ENCODE measurements around the gene NRP1.

GRCh38 chr10:33249659-33250345 lies 84.7 kb downstream of the NRP1 start:
- TF ChIP-seq MAX (IDR thresholded peaks at IDR 0.05) (no peak), MAZ (IDR thresholded peaks at IDR 0.05; ENCODE audit: borderline replicate concordance, low read depth, low read length) (no peak), CTCF (IDR thresholded peaks at IDR 0.05) (no peak), POLR2A (IDR thresholded peaks at IDR 0.05; ENCODE audit: low read length) (no peak), MAFK (IDR thresholded peaks at IDR 0.05; ENCODE audit: partially characterized antibody) (no peak), CBX2 (IDR thresholded peaks at IDR 0.05; ENCODE audit: borderline replicate concordance, low read depth) (no peak), KDM5A (IDR thresholded peaks at IDR 0.05) (no peak), NFE2L2 (conservative IDR thresholded peaks at IDR 0.05; ENCODE audit: low read length) (no peak), PHF8 (IDR thresholded peaks at IDR 0.05; ENCODE audit: borderline replicate concordance, low read depth) (no peak), ZSCAN20 (CRISPR knock-in tag; IDR thresholded peaks at IDR 0.05) (no peak), JUNB (IDR thresholded peaks at IDR 0.05) (no peak), JUN (IDR thresholded peaks at IDR 0.05) (no peak), SMC3 (IDR thresholded peaks at IDR 0.05) (no peak)
